Stomach (tissue), 4 donors: ENCODE data around the gene WDR49.

ENCODE experiments used
- POLR2A ChIP-seq, 4 donors: fragments of 450-650 bp; IDR thresholded peaks; one replicate each; pipeline ENCODE4 v1.6.1; 2016; ENCODE audit warnings: antibody characterized with exemption in 4 of 4, control low read depth in 2 of 4, mild to moderate bottlenecking in 1 of 4, moderate library complexity in 1 of 4
- POLR2AphosphoS5 ChIP-seq, 3 donors: sonication (generic); formaldehyde crosslinking; IDR thresholded peaks; one replicate each; pipeline ENCODE4 v1.6.1; 2016; ENCODE audit warnings: antibody characterized with exemption in 3 of 3

GRCh38 chr3:167467848-167468611 lies 185.7 kb downstream of the WDR49 start:
- TF ChIP-seq POLR2A (IDR thresholded peaks at IDR 0.05) = no peak
- no peak for TF ChIP-seq POLR2AphosphoS5 (IDR thresholded peaks at IDR 0.05)
